B cell (primary cell): ENCODE data around the gene EHD4.

Experiments used
- EZH2 ChIP-seq: IDR thresholded peaks from 2 replicates; pipeline ENCODE4 v1.6.1; 2012; ENCODE audit warnings: borderline replicate concordance, low read depth, mild to moderate bottlenecking, moderate library complexity, low read length; ENCODE audit not compliant: insufficient read depth, poor library complexity, severe bottlenecking
- TF ChIP-seq, protein P1 (sequence below): fragments of 200-600 bp; IDR thresholded peaks from one replicate; pipeline ENCODE4 v1.8.0; 2022; ENCODE audit warnings: antibody characterized with exemption, mild to moderate bottlenecking

DNA sequence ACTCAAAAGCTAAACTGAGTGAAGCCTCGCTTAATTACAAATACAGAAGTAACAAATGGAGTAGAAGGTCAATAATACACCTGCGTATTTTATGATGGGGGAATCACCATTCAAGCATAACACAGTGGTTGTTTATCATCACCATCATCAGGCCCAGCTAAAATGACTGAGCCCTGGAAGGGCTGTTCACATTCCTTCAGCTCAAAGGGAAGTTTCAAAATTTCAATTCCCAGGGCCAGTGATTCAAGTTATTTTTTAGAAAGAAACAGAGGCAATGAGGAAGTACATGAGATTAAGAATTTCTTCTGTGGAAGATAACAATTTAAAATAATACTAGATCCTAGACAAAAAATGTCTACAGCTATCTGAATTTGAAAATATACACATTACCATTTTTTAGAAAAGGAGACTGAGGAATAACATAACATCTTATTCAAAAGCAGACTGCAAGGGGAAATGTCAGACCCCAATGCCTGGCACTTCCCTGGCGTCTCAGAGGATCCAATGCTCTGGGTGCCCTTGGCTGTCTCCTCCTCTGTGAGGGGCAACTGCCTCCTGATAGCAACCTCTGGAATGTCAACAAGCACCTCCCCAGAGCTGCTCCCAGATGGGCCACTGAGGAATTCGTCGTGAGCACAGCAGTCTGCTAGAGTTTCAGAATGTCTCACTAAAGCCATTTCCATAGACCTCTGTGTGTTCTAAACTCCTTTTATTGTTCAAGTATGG, 22.8 kb downstream of the EHD4 start:
- TF ChIP-seq, protein P1, sequence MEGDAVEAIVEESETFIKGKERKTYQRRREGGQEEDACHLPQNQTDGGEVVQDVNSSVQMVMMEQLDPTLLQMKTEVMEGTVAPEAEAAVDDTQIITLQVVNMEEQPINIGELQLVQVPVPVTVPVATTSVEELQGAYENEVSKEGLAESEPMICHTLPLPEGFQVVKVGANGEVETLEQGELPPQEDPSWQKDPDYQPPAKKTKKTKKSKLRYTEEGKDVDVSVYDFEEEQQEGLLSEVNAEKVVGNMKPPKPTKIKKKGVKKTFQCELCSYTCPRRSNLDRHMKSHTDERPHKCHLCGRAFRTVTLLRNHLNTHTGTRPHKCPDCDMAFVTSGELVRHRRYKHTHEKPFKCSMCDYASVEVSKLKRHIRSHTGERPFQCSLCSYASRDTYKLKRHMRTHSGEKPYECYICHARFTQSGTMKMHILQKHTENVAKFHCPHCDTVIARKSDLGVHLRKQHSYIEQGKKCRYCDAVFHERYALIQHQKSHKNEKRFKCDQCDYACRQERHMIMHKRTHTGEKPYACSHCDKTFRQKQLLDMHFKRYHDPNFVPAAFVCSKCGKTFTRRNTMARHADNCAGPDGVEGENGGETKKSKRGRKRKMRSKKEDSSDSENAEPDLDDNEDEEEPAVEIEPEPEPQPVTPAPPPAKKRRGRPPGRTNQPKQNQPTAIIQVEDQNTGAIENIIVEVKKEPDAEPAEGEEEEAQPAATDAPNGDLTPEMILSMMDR, result no peak
- TF ChIP-seq EZH2, result no peak
